ENCODE measurements around the gene SNRPA. TPM values are rescaled to one million over a fixed set of nuclear protein-coding genes. Genes with fewer than 3 reads are reported as not detected.
A peak's percentile ranks its signal among the peaks of the same experiment; 100 is the strongest.
"Not testable (repeated sequence)": the region's sequence is repeated elsewhere in the genome, so short reads cannot be mapped to it uniquely, and the experiment has no call there.

The SNRPA gene
- total and polyA plus RNA-seq, 12 donors: 18.5 to 176 (median 62.9) TPM

DNA sequence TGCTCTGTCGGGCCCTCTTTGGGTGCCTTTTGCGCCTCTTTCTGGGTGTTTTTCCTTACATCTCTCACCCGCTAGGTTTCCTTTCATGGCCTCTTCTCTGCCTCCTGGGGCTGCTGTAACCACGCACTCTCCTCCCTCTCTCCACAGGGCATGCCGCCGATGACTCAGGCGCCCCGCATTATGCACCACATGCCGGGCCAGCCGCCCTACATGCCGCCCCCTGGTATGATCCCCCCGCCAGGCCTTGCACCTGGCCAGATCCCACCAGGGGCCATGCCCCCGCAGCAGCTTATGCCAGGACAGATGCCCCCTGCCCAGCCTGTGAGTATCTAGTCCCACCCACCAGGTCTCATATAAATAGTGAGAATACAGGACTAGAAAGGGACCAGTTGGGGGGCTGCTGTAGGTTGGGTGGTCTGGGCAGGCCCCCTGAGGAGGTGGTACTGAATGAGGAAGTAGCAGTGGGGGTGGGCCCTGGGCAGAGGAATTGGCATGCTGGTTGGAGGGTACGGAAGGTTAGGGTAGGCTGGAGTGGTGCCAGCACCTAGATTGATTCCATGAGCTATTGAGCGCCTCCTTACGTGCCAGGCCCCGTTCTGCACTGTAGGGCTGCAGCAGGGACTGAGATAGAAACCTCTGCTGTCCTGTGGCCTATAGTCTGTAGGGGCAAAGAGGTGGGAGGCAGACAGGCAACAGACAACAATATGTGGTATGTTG lies 11.9 kb downstream of the SNRPA start:
- peaks cover 0 to 91% of the 10 kb centered on the region in 2 donors for H3K36me3 ChIP-seq (replicated peaks in 1 of 2)
- intact Hi-C loops (cut with DNase I): no loop called here
- DNase-seq: no peak
- no peaks in the 10 kb centered on the region for H3K4me1 ChIP-seq (replicated peaks in 1 of 2)
- no peaks in the 10 kb centered on the region for H3K9me3 ChIP-seq (replicated peaks in 1 of 3)
- WGBS, 4 donors: 85 to 90% (median 88%) methylated on average over 17 of the region's 17 CpGs
- no peak for TF ChIP-seq POLR2A (IDR thresholded peaks at IDR 0.05)
- TF ChIP-seq, protein P1, sequence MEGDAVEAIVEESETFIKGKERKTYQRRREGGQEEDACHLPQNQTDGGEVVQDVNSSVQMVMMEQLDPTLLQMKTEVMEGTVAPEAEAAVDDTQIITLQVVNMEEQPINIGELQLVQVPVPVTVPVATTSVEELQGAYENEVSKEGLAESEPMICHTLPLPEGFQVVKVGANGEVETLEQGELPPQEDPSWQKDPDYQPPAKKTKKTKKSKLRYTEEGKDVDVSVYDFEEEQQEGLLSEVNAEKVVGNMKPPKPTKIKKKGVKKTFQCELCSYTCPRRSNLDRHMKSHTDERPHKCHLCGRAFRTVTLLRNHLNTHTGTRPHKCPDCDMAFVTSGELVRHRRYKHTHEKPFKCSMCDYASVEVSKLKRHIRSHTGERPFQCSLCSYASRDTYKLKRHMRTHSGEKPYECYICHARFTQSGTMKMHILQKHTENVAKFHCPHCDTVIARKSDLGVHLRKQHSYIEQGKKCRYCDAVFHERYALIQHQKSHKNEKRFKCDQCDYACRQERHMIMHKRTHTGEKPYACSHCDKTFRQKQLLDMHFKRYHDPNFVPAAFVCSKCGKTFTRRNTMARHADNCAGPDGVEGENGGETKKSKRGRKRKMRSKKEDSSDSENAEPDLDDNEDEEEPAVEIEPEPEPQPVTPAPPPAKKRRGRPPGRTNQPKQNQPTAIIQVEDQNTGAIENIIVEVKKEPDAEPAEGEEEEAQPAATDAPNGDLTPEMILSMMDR (IDR thresholded peaks at IDR 0.05): no peak
- no peaks in the 10 kb centered on the region for H3K27me3 ChIP-seq
- H3K4me3 ChIP-seq: no peak overlapping the region
- peak overlapping the region in 1 of 5 donors; percentile 7 for H3K27ac ChIP-seq

DNA sequence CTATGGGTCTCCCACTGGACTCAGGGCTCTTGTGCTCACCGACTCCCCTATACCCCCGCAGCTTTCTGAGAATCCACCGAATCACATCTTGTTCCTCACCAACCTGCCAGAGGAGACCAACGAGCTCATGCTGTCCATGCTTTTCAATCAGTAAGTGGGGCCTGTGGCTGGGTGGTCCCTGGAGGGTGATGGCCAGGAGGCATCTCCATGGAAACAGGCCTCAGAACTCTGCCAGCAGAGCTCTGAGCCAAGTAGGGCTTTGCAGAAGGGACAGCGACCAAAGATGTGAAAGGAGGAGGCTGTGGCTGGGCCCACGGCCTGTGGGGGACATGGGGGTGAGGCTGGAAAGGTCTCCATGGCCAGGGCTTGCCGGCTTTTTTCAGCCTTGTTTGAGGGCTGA lies 12.5 kb downstream of the SNRPA start:
- no peak for DNase-seq
- H3K4me1 ChIP-seq (replicated peaks in 1 of 2): no peaks in the 10 kb centered on the region
- 89 to 96% (median 93%) methylated on average over 6 to 7 of the region's 7 CpGs for WGBS, 4 donors
- no peak overlapping the region for H3K4me3 ChIP-seq
- no peak overlapping the region for H3K27ac ChIP-seq
- TF ChIP-seq, protein P1 (IDR thresholded peaks at IDR 0.05): no peak
- TF ChIP-seq POLR2A (IDR thresholded peaks at IDR 0.05): no peak
- H3K9me3 ChIP-seq (replicated peaks in 1 of 3): no peaks in the 10 kb centered on the region
- peaks cover 0 to 85% of the 10 kb centered on the region in 2 donors for H3K36me3 ChIP-seq (replicated peaks in 1 of 2)
- intact Hi-C loops (cut with DNase I): no loop called here
- H3K27me3 ChIP-seq: no peaks in the 10 kb centered on the region

DNA sequence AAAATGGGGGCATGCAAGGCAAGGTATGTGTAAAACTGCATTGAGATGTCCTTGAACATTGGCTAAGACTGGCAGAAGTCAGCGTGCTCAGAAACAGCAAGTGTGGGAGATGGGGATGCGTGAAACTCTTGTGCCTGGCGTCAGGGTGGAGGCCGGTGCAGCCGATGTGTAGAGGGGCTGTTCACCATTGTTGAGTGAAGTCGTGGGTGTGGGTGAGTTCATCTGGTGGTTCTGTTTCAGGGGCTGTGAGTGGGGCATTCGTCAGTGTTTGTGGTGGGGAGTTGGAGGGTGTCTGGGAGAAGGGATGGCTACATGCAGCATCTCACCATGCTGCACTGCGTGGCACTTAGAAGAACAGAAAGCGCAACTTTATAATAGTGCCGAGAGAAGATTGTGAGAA lies 13.0 kb downstream of the SNRPA start:
- no peak for DNase-seq
- Histone ChIP-seq H3K36me3 (replicated peaks in 1 of 2) (peaks cover 0 to 81% of the 10 kb centered on the region in 2 donors), H3K9me3 (replicated peaks in 1 of 3) (no peaks in the 10 kb centered on the region), H3K4me3 (no peak overlapping the region), H3K27ac (no peak overlapping the region), H3K4me1 (replicated peaks in 1 of 2) (no peaks in the 10 kb centered on the region), H3K27me3 (no peaks in the 10 kb centered on the region)
- 88 to 93% (median 91%) methylated on average over 10 of the region's 10 CpGs for WGBS, 4 donors
- intact Hi-C loops (cut with DNase I): no loop called here
- TF ChIP-seq, protein P1 (IDR thresholded peaks at IDR 0.05): no peak
- TF ChIP-seq POLR2A (IDR thresholded peaks at IDR 0.05): no peak

DNA sequence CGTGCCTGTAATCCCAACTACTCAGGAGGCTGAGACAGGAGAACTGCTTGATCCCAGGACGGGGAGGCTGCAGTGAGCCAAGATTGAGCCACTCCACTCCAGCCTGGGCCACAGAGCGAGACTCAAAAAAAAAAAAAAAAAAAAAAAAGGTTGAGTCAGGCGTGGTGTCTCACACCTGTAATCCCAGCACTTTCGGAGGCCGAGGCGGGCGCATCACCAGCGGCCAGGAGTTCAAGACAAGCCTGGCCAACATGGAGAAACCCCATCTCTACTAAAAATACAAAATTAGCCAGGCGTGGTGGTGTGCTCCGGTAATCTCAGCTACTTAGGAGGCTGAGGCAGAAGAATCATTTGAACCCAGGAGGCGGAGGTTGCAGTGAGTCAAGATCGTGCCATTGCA lies 15.4 kb downstream of the SNRPA start:
- H3K4me1 ChIP-seq (replicated peaks in 1 of 2); intact Hi-C loops (cut with DNase I): not testable (repeated sequence)

DNA sequence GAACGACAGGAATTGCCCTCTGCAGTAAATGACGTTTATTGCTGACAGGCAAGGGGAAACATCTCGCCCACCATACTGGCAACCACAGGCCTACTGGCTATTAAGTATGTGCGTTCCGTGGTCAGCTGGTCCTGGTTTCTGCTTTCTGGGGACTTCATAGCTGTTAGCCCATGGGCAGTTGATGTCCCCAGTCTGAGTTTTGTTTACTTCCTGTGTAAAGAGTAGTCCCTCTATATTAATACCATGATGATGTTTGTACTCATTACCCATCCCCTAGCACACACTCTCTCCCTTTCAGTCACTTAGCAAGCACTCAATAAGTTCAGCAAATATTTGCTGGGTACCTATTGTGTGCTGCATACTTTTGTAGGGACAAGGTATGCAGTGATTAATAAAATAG lies 17.9 kb downstream of the SNRPA start:
- H3K4me1 ChIP-seq (replicated peaks in 1 of 2): no peaks in the 10 kb centered on the region
- intact Hi-C loops (cut with DNase I): no loop called here
- peaks cover 0 to 33% of the 10 kb centered on the region in 2 donors for H3K36me3 ChIP-seq (replicated peaks in 1 of 2)
- 51 to 82% (median 77%) methylated on average over 5 of the region's 5 CpGs for WGBS, 4 donors
- no peak overlapping the region for H3K27ac ChIP-seq
- H3K27me3 ChIP-seq: no peaks in the 10 kb centered on the region
- no peak for TF ChIP-seq POLR2A (IDR thresholded peaks at IDR 0.05)
- TF ChIP-seq, protein P1 (IDR thresholded peaks at IDR 0.05): no peak
- H3K9me3 ChIP-seq (replicated peaks in 1 of 3): no peaks in the 10 kb centered on the region
- no peak for DNase-seq
- no peak overlapping the region for H3K4me3 ChIP-seq

More for the DNA sequence above, 15.4 kb downstream of the SNRPA start:
- H3K27me3 ChIP-seq; DNase-seq; H3K9me3 ChIP-seq (replicated peaks in 1 of 3); H3K4me3 ChIP-seq; H3K27ac ChIP-seq: not testable (repeated sequence)
- peaks cover 0 to 58% of the 10 kb centered on the region in 2 donors for H3K36me3 ChIP-seq (replicated peaks in 1 of 2)
- 91 to 98% (median 96%) methylated on average over 12 to 13 of the region's 13 CpGs for WGBS, 4 donors

DNA sequence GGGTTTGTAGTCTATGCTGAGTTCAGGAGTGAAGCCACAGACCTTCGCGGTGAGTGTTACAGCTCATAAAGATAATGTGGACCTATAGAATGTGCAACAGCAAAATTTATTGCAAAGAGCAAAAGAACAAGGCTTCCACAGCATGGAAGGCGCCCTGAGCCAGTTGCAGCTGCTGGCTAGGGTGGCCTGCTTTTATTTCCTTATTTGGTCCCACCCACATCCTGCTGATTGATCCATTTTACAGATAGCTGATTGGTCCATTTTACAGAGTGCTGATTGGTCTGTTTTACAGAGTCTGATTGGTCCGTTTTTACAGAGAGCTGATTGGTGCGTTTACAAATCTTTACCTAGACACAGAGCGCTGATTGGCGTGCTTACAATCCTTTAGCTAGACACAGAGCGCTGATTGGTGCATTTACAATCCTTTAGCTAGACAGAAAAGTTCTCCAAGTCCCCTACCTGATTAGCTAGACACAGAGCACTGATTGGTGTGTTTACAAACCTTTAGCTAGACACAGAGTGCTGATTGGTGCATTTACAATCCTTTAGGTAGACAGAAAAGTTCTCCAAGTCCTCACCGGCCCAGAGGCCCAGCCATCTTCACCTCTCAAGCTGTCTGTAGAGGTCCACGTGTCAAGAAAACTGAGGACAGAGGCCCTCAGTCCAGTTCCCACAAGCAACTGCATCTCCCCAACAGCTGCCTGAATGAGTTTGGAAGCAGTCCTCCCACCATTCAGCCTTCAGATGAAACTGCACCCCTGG lies 20.3 kb downstream of the SNRPA start:
- H3K9me3 ChIP-seq (replicated peaks in 1 of 3); H3K4me1 ChIP-seq (replicated peaks in 1 of 2); DNase-seq; H3K36me3 ChIP-seq (replicated peaks in 1 of 2); intact Hi-C loops (cut with DNase I); H3K4me3 ChIP-seq; H3K27ac ChIP-seq; H3K27me3 ChIP-seq: not testable (repeated sequence)
- WGBS, 4 donors: 94 to 95% (median 94%) methylated on average over 7 to 10 of the region's 10 CpGs

Measured in adrenal gland (tissue), 12 donors.